Measurements from ENCODE around the gene SYT2. TPM values are rescaled to one million over a fixed set of nuclear protein-coding genes. Genes with fewer than 3 reads are reported as not detected.
"Not testable (repeated sequence)": the region's sequence is repeated elsewhere in the genome, so short reads cannot be mapped to it uniquely, and the experiment has no call there.

SYT2 gene
- total RNA-seq, 1 donor from 2014 or later = not detected

DNA sequence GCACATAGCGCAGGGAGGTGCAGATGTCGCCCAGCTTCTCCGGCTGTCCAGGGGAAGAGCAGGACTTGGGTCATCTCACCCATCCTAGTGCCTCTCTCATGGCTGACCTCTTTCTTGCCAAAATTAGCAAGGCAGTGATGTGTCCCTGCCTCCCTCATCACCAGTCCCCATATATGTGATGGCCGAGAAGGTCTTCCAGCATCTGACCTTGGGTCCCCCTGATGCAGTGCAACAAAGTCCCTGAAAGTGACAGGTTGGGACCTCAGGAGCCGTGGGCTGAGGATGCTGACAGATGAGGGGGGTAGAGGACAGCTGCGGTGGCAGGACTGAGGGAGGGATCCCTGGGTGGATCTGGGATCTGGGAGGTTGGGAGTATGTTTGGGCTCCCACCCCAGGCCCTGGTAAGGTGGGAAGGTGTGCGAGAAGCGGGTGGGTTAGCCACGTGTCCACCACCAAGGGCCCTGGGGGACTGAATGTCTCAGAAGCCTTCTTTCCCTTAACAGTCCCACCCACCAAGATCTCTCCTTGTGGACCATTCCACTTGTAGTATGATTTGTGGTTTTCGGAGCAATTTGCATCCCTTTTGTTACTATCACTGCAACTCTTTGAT is 109.7 kb downstream of the SYT2 start:
- no peak for ATAC-seq

GRCh38 chr1:202599669-202600431 is 110.4 kb downstream of the SYT2 start:
- ATAC-seq (peak; percentile 87), DNase-seq (ENCODE audit: low spot score) (no peak)

More for the DNA sequence above, 109.7 kb downstream of the SYT2 start:
- DNase-seq (ENCODE audit: low spot score) = no peak

DNA sequence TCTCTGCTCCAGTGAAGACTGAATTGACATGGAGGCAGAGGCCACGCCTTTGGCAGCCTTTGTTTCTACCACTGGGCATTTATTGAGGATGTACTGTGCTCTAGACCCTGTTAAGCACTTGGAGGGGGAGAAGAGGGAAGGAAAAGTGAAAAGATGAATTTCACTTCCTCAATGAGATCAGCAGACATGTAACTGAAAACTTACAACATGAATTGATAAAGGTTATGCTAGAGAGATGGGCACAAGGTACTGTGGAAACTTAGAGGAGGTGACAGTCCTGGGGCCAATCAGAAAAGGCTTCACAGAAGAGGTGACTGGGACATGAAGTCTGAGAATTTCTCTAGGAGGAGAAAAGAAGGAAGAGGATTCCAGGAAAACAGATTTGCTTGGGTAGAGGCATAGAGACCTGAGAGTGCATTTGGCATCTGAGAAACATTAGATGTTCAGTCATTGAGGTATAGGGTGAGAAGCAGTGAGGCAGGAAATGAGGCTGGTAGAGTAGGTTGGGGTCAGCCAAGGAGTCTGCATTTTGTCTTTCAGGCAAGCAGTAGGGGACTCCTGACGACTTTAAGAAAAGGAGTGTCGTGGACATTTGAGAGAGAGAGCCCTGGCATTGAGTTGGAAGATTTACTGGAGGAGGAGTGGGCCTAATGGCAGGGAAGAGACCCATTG is 113.0 kb downstream of the SYT2 start:
- ATAC-seq (no peak), DNase-seq (ENCODE audit: low spot score) (no peak)

DNA sequence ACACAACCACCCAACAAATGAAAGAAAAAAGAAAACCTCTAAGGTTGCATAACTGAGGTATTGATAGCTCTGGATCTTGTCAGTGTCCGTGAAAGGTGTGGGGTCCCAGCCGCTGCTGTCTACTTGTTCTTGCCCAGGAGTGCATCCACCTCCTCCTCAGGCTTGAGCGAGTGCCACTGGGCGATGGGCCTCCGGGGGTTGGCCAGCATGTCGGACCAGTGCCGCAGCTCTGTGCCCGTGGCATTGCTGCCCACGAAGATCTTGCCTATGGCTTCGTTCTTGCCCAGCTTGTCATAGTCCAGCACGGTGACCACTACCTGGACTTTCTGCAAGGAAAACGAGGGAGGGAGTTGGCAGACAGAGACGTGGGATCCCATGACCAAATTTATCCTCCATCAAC is 113.6 kb downstream of the SYT2 start:
- no peak for DNase-seq (ENCODE audit: low spot score)
- ATAC-seq = no peak

- no peak for DNase-seq (ENCODE audit: low spot score)
- ATAC-seq = no peak
Measured at GRCh38 chr1:202593845-202594244, 116.4 kb downstream of the SYT2 start.

- ATAC-seq (no peak), DNase-seq (ENCODE audit: low spot score) (no peak)
Measured at GRCh38 chr1:202592146-202592545, 118.1 kb downstream of the SYT2 start.

DNA sequence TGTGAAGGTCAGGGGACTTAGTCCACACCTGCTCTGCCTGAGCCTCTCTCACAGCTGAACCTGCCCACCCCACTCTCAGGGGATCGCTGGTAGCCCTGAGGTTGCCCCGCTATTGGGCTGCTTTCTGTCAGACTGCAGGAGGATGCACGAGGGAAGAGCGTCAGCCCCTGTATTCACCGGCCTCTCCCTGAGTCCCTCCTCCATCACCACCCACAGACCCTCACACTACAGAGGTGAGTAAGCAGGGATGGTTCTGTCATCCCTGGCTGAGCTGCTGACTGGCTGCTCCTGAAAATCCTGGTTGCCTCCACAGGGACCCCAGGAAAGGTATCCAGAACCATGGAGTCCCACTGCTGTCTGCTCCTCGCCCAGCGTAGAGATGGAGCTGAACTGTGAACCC is 118.7 kb downstream of the SYT2 start:
- DNase-seq (ENCODE audit: low spot score) = no peak
- no peak for ATAC-seq

- DNase-seq (ENCODE audit: low spot score) (no peak), ATAC-seq (no peak)
Measured at GRCh38 chr1:202590975-202591411, 119.3 kb downstream of the SYT2 start.

- DNase-seq (ENCODE audit: low spot score) = no peak
- ATAC-seq = no peak
Measured at GRCh38 chr1:202590126-202590525, 120.1 kb downstream of the SYT2 start.

- ATAC-seq = peak; percentile 76
- peak; percentile 62 for DNase-seq (ENCODE audit: low spot score)
Measured at GRCh38 chr1:202589190-202589930, 120.9 kb downstream of the SYT2 start.

- no peak for ATAC-seq
- no peak for DNase-seq (ENCODE audit: low spot score)
Measured at GRCh38 chr1:202588503-202589189, 121.6 kb downstream of the SYT2 start.

DNA sequence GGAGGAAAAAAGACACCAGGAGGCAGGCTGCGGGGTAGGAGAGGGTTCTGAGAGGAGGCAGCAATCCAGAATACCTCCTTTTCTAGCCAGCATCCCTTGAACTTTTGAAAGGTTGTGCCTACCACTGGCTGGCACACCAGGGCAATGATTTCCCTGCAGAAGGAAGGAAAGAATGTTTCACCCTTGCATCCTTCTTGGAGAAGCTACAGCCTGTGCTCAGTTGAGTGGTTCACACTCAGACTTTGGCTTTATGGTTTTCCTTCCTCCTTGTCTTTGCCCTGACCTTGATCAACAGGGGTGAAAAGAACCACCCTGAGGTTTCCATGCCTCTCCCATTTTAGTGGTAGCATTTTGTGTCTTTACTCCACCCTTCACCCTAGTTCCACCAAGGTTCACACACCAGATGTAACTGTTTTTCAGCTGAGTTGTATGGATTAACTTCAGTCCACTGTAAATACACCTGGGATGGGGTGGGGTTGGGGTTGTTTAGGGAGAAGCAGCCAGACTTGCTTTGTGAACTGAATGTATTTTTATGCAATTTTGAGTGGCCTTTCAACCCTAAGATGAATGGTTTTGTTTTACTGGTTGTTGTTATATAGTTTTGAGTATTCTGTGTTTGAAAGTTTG is 122.3 kb downstream of the SYT2 start:
- ATAC-seq = no peak
- DNase-seq (ENCODE audit: low spot score) = no peak

DNA sequence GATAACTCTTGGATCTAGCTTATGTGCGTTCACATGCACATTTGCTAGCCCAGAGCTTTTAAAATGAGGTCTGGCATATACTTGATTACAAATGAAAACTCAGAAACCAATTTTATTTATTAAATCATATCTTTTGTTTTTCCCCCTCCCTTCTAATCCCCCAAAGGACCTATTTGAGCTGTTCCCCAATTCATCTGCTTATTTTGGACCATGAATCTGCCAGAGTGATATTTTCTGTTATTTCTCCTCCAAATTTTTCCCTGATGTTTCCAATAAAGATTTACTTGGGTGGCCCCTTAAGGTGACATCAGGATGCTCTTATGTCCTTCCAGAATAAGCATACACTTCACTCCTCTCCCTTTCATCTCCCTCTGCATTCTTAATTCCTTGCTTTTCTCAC is 123.4 kb downstream of the SYT2 start:
- no peak for ATAC-seq

GRCh38 chr1:202586018-202586821 is 124.0 kb downstream of the SYT2 start:
- ATAC-seq (no peak), DNase-seq (ENCODE audit: low spot score) (no peak)

More for the DNA sequence above, 123.4 kb downstream of the SYT2 start:
- DNase-seq (ENCODE audit: low spot score) = no peak

GRCh38 chr1:202585590-202585933 is 124.7 kb downstream of the SYT2 start:
- no peak for ATAC-seq
- no peak for DNase-seq (ENCODE audit: low spot score)

DNA sequence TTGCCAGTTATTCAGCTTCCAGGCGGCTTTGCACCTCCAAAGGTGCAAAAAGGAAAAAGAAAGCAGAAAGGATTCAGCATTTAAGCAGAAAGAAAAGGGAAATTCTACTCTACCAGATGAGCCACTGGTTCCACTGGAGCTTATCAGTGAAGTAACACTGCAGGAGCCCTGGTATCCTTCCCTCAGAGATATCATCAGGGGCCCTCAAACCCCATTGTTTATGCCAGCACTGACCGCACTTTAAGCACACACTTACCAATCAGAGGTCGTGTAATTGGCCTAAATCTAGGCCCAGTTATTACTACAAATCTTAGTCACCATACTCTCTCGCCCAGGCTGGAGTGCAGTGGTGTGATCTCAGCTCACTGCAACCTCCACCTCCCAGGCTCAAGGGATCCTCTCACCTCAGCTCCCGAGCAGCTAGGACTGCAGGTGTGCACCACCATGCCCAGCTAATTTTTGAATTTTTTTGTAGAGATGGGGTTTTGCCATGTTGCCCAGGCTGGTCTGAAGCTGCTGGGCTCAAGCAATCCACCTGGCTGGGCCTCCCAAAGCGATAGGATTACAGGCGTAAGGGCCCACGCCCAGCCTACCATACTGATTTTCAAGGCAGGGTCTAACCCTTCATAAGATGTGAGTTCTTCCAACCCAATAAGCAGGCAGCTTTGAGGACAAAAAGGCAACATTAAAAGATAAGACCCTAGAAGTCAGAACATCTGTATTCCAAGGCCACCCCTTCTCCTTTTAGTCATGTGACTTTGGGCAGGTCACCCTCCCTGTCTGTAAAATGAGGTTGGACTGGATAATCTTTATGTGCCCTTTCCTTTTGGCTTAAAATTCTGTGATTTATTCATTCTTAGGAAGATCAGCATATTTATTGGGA is 125.3 kb downstream of the SYT2 start:
- no peak for DNase-seq (ENCODE audit: low spot score)
- no peak for ATAC-seq

- not testable (repeated sequence) for DNase-seq (ENCODE audit: low spot score); ATAC-seq
Measured at GRCh38 chr1:202582350-202582749, 127.9 kb downstream of the SYT2 start.

DNA sequence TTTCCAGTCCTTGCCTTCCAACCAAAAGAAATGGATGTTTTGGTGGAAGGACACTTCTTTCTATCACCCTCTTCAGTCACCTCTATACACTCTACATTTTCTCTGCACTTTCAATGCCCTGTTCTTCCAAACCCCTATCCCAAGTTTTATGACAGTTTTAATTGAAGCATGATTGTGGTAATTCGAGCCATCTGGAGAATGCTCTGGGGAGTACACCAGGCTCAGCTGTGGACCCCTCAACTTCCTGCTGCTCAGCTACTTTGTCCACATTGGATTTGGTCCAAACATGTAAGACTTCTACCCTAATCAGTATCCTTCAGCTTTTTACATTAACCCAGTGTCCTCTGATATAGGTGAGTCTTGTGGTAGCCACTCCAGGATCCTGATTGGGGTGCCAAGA is 129.6 kb downstream of the SYT2 start:
- DNase-seq (ENCODE audit: low spot score) = no peak
- ATAC-seq = no peak
